WTC11 (cell line): Measurements from ENCODE around the gene SYNGR1.

Experiments
- PRRX2 ChIP-seq: fragments of 250-450 bp; sonication (Bioruptor Pico); IDR thresholded peaks from 2 replicates; pipeline ENCODE4 v1.8.0; 2021; ENCODE audit warnings: mild to moderate bottlenecking
- TF ChIP-seq, protein P1 (sequence below): fragments of 200-600 bp; IDR thresholded peaks from 2 replicates; pipeline ENCODE4 v1.8.0; 2022; ENCODE audit warnings: antibody characterized with exemption
- TF ChIP-seq, protein P2 (sequence below): sonication (generic); formaldehyde crosslinking; IDR thresholded peaks from 2 replicates; pipeline ENCODE4 v1.8.1; 2022; ENCODE audit warnings: low read depth, mild to moderate bottlenecking, moderate library complexity, missing genetic modification reagents, borderline replicate concordance
- TF ChIP-seq, protein P3 (sequence below): fragments of 250-450 bp; sonication (Bioruptor Pico); IDR thresholded peaks from 2 replicates; pipeline ENCODE4 v1.8.0; 2021; ENCODE audit warnings: mild to moderate bottlenecking

DNA sequence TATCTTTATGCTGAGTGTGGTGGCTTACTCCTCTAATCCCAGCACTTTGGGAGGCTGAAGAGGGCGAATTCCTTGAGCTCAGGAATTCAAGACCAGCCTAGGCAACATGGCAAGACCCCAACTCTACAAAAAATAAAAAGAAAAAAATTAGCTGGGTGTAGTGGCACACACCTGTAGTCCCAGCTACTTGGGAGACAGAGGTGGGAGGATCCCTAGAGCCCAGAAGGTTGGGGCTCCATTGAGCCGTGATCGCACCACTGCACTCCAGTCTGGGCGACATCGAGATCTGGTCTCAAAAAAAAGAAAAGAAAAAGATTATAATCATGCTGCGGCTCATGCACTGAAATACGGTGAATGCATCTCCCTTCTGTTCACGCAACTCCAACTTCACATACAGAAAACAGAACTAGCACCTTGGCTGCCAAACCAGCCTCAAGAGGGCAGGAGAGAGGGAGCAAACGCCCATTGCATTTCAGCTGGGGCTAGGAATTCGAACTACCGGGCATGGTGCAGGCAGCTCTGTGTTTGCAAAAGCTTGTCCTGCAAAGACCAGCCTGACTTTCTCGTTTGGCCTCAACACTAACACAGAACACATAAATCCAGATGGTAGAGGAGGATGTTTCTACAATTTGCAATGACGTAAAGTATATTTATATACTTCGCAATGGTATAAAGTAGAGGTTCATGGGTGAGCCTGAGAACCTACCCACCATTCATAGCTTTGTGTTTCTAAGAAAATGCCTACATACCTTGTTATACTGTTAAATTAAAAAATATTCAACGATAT lies 6.3 kb upstream of the SYNGR1 start:
- TF ChIP-seq, protein P1, sequence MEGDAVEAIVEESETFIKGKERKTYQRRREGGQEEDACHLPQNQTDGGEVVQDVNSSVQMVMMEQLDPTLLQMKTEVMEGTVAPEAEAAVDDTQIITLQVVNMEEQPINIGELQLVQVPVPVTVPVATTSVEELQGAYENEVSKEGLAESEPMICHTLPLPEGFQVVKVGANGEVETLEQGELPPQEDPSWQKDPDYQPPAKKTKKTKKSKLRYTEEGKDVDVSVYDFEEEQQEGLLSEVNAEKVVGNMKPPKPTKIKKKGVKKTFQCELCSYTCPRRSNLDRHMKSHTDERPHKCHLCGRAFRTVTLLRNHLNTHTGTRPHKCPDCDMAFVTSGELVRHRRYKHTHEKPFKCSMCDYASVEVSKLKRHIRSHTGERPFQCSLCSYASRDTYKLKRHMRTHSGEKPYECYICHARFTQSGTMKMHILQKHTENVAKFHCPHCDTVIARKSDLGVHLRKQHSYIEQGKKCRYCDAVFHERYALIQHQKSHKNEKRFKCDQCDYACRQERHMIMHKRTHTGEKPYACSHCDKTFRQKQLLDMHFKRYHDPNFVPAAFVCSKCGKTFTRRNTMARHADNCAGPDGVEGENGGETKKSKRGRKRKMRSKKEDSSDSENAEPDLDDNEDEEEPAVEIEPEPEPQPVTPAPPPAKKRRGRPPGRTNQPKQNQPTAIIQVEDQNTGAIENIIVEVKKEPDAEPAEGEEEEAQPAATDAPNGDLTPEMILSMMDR, result 0 out of 2 replicates have a peak, but pooled peaks have one; percentile 11
- TF ChIP-seq, protein P2, sequence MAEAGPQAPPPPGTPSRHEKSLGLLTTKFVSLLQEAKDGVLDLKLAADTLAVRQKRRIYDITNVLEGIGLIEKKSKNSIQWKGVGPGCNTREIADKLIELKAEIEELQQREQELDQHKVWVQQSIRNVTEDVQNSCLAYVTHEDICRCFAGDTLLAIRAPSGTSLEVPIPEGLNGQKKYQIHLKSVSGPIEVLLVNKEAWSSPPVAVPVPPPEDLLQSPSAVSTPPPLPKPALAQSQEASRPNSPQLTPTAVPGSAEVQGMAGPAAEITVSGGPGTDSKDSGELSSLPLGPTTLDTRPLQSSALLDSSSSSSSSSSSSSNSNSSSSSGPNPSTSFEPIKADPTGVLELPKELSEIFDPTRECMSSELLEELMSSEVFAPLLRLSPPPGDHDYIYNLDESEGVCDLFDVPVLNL (CRISPR knock-in tag), result no peak
- TF ChIP-seq, protein P3, sequence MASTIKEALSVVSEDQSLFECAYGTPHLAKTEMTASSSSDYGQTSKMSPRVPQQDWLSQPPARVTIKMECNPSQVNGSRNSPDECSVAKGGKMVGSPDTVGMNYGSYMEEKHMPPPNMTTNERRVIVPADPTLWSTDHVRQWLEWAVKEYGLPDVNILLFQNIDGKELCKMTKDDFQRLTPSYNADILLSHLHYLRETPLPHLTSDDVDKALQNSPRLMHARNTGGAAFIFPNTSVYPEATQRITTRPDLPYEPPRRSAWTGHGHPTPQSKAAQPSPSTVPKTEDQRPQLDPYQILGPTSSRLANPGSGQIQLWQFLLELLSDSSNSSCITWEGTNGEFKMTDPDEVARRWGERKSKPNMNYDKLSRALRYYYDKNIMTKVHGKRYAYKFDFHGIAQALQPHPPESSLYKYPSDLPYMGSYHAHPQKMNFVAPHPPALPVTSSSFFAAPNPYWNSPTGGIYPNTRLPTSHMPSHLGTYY (CRISPR knock-in tag), result no peak
- no peak for TF ChIP-seq PRRX2 (CRISPR knock-in tag)
